Caco-2 (cell line): ENCODE results near the gene TLE3. TPM values are rescaled to one million over a fixed set of nuclear protein-coding genes. Genes with fewer than 3 reads are reported as not detected.

ENCODE experiments used
- BruUV-seq: library from RNA; stranded (reverse); fragments of 400-500 nt; replicated peaks from 2 replicates; lab custom pipeline; 2021; lab: Mats Ljungman, UMichigan
- CTCF ChIA-PET: fragments of 300-600 bp; sonication (Branson Sonifier 250); formaldehyde crosslinking; loops from one replicate; lab custom pipeline; 2022; ENCODE audit warnings: antibody characterized with exemption; lab: Charles Lee
- POLR2A ChIA-PET: fragments of 300-600 bp; sonication (Branson Sonifier 250); formaldehyde crosslinking; loops from one replicate; lab custom pipeline; 2022; ENCODE audit warnings: antibody characterized with exemption; lab: Charles Lee
- DNase-seq, 2 experiments: peaks; one replicate each; pipeline versions ENCODE4 v3.0.0 to v3.0.0-alpha.2; 2020 to 2022
- H3K27me3 ChIP-seq: replicated peaks from 2 replicates; pipeline ENCODE4 v1.6.0; 2011; ENCODE audit warnings: low read length; ENCODE audit not compliant: control insufficient read depth, insufficient read depth
- H3K36me3 ChIP-seq: 2 replicates; pipeline ENCODE4 v1.5.1; 2011; ENCODE audit warnings: low read length; ENCODE audit not compliant: control insufficient read depth, insufficient read depth
- H3K4me1 ChIP-seq: fragments of 250-450 bp; sonication (Bioruptor Pico); 2 replicates; pipeline ENCODE4 v1.5.1; 2020; ENCODE audit warnings: mild to moderate bottlenecking
- H3K4me3 ChIP-seq: 2 replicates; pipeline ENCODE4 v1.5.1; 2011; ENCODE audit warnings: low read depth, mild to moderate bottlenecking, control low read depth, low read length
- H3K9me3 ChIP-seq: fragments of 250-450 bp; sonication (Bioruptor Pico); 2 replicates; pipeline ENCODE4 v1.5.1; 2020; ENCODE audit warnings: mild to moderate bottlenecking, moderate library complexity
- H3K27ac Mint-ChIP-seq: one replicate; pipeline ENCODE4 v1.8.0; 2022; ENCODE audit warnings: mixed read lengths; ENCODE audit not compliant: unreplicated experiment
- H3K27me3 Mint-ChIP-seq: one replicate; pipeline ENCODE4 v1.8.0; 2022; ENCODE audit warnings: mixed read lengths; ENCODE audit not compliant: insufficient read depth, unreplicated experiment
- H3K36me3 Mint-ChIP-seq: one replicate; pipeline ENCODE4 v1.8.0; 2022; ENCODE audit warnings: mild to moderate bottlenecking, mixed read lengths; ENCODE audit not compliant: insufficient read depth, unreplicated experiment
- H3K4me1 Mint-ChIP-seq: one replicate; pipeline ENCODE4 v1.8.0; 2022; ENCODE audit warnings: low read depth, mixed read lengths; ENCODE audit not compliant: unreplicated experiment
- H3K4me3 Mint-ChIP-seq: one replicate; pipeline ENCODE4 v1.8.0; 2022; ENCODE audit warnings: mild to moderate bottlenecking, moderate library complexity, mixed read lengths; ENCODE audit not compliant: unreplicated experiment
- H3K9me3 Mint-ChIP-seq: one replicate; pipeline ENCODE4 v1.8.0; 2022; ENCODE audit warnings: mixed read lengths; ENCODE audit not compliant: unreplicated experiment
- intact Hi-C: fragments of 100-400 bp; cut with micrococcal nuclease; formaldehyde crosslinking; loops from one replicate; pipeline ENCODE4 v1.10.0; 2022; ENCODE audit not compliant: unreplicated experiment
- total RNA-seq: library from RNA; stranded (reverse); gene quantifications from 2 replicates; pipeline ENCODE4 v1.2.3, GENCODE V29; 2022
- TF ChIP-seq, protein P1 (sequence below), 2 experiments: fragments of 200-600 bp in 1 of 2; IDR thresholded peaks; 1 replicate in 1 of 2; 2 replicates in 1 of 2; pipeline versions ENCODE4 v1.5.1 to v1.8.0; 2011 to 2022; ENCODE audit warnings: antibody characterized with exemption in 1 of 2, control low read depth in 1 of 2, inconsistent platforms in 1 of 2, low read depth in 1 of 2, low read length in 1 of 2, mild to moderate bottlenecking in 1 of 2, moderate library complexity in 1 of 2; ENCODE audit not compliant: insufficient read depth in 1 of 2, severe bottlenecking in 1 of 2, unreplicated experiment in 1 of 2

The TLE3 gene
- total RNA-seq, 1 experiment from 2014 or later, result 105 TPM

- Histone ChIP-seq H3K4me1 (peaks cover 45% of the 10 kb centered on the region), H3K27me3 (no peaks in the 10 kb centered on the region), H3K36me3 (no peaks in the 10 kb centered on the region), H3K4me3 (no peak overlapping the region), H3K9me3 (no peaks in the 10 kb centered on the region)
- TF ChIP-seq, protein P1, sequence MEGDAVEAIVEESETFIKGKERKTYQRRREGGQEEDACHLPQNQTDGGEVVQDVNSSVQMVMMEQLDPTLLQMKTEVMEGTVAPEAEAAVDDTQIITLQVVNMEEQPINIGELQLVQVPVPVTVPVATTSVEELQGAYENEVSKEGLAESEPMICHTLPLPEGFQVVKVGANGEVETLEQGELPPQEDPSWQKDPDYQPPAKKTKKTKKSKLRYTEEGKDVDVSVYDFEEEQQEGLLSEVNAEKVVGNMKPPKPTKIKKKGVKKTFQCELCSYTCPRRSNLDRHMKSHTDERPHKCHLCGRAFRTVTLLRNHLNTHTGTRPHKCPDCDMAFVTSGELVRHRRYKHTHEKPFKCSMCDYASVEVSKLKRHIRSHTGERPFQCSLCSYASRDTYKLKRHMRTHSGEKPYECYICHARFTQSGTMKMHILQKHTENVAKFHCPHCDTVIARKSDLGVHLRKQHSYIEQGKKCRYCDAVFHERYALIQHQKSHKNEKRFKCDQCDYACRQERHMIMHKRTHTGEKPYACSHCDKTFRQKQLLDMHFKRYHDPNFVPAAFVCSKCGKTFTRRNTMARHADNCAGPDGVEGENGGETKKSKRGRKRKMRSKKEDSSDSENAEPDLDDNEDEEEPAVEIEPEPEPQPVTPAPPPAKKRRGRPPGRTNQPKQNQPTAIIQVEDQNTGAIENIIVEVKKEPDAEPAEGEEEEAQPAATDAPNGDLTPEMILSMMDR (IDR thresholded peaks at IDR 0.05; ENCODE audit: insufficient read depth in 1 of 2, low read depth in 1 of 2, low read length in 1 of 2, severe bottlenecking in 1 of 2, unreplicated experiment in 1 of 2), result no peak
- intact Hi-C loops, result no loop called here
- BruUV-seq, result no TSS peak
- H3K4me3 Mint-ChIP-seq, result no peak overlapping the region
- H3K27ac Mint-ChIP-seq, result no peak overlapping the region
- H3K4me1 Mint-ChIP-seq, result peaks cover 45% of the 10 kb centered on the region
- H3K9me3 Mint-ChIP-seq, result no peaks in the 10 kb centered on the region
- DNase-seq, result no peak
- H3K36me3 Mint-ChIP-seq, result peaks cover 9% of the 10 kb centered on the region
- H3K27me3 Mint-ChIP-seq, result no peaks in the 10 kb centered on the region
- POLR2A ChIA-PET, result interaction anchor here (2.1 to 2.2 kb wide), 2 partner anchors 42 to 44 kb away, joined by 11 to 32 read pairs; partner anchors contain the start of gene TLE3
- CTCF ChIA-PET, result interaction anchor here (2.3 to 3.1 kb wide), 2 partner anchors 13 to 39 kb away, joined by 7 to 15 read pairs; no protein-coding TSS in a partner anchor
Measured at GRCh38 chr15:70142072-70142321, 44.3 kb upstream of the TLE3 start.

DNA sequence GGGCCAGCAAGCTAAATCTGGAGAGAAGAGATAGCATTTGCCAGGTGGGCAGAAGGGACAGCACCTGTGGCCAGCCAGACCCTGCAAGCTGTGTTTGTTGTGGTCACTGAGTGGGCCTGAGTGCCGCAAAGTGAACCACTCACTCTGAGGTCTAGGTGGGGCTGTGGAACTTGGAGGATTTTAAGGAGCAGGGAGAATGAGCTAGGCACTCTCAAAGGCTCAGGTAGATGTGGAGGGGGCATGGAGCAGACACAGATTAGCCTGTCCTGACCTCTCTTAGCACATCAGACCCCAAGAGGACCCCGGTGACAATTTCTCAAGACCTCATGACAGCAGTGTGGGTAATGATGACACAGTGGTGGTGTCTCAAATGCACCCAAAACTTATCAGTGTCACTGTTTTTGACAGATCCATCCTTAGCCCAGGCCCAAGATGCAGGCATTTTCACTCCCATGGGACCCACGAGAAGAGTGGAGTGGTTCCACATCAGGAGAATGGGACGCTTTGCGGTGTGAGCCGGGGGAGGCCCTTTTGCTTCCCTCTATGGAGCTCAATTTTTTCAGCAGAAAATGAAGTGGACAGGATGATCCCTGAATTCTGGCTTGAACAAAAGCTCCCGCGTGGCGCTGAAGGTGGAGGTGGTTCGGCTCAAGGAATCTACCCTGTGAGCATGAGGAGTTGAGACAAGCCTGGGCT, 43.8 kb upstream of the TLE3 start:
- H3K27ac Mint-ChIP-seq, result peak overlapping the region; percentile 94
- Histone ChIP-seq H3K4me1 (peaks cover 45% of the 10 kb centered on the region), H3K36me3 (no peaks in the 10 kb centered on the region), H3K9me3 (no peaks in the 10 kb centered on the region), H3K27me3 (no peaks in the 10 kb centered on the region), H3K4me3 (no peak overlapping the region)
- peak overlapping the region; percentile 63 for H3K4me3 Mint-ChIP-seq
- TF ChIP-seq, protein P1 (IDR thresholded peaks at IDR 0.05; ENCODE audit: insufficient read depth in 1 of 2, low read depth in 1 of 2, low read length in 1 of 2, severe bottlenecking in 1 of 2, unreplicated experiment in 1 of 2), result no peak
- ChIA-PET POLR2A (interaction anchor here (2.1 to 2.2 kb wide), 2 partner anchors 42 to 44 kb away, joined by 11 to 32 read pairs; partner anchors contain the start of gene TLE3), CTCF (interaction anchor here (0.5 to 3.1 kb wide), 5 partner anchors 13 to 41 kb away, joined by 3 to 15 read pairs (median 7); no protein-coding TSS in a partner anchor)
- H3K4me1 Mint-ChIP-seq, result peaks cover 45% of the 10 kb centered on the region
- no peaks in the 10 kb centered on the region for H3K27me3 Mint-ChIP-seq
- intact Hi-C loops, result no loop called here
- DNase-seq, result no peak
- no peaks in the 10 kb centered on the region for H3K9me3 Mint-ChIP-seq
- no TSS peak for BruUV-seq
- H3K36me3 Mint-ChIP-seq, result peaks cover 9% of the 10 kb centered on the region

- Mint-ChIP-seq H3K27ac (peak overlapping the region; percentile 94), H3K4me3 (peak overlapping the region; percentile 63), H3K4me1 (peaks cover 45% of the 10 kb centered on the region), H3K9me3 (no peaks in the 10 kb centered on the region), H3K36me3 (peaks cover 9% of the 10 kb centered on the region), H3K27me3 (no peaks in the 10 kb centered on the region)
- no TSS peak for BruUV-seq
- ChIA-PET CTCF (interaction anchor here (0.5 to 3.1 kb wide), 8 partner anchors 12 to 378 kb away, joined by 3 to 15 read pairs (median 5); no protein-coding TSS in a partner anchor), POLR2A (interaction anchor here (0.6 to 2.2 kb wide), 9 partner anchors 14 to 674 kb away, joined by 3 to 32 read pairs (median 4); partner anchors contain the start of gene TLE3)
- TF ChIP-seq, protein P1 (IDR thresholded peaks at IDR 0.05; ENCODE audit: insufficient read depth in 1 of 2, low read depth in 1 of 2, low read length in 1 of 2, severe bottlenecking in 1 of 2, unreplicated experiment in 1 of 2), result no peak
- Histone ChIP-seq H3K9me3 (no peaks in the 10 kb centered on the region), H3K27me3 (no peaks in the 10 kb centered on the region), H3K36me3 (no peaks in the 10 kb centered on the region), H3K4me1 (peaks cover 45% of the 10 kb centered on the region), H3K4me3 (no peak overlapping the region)
- DNase-seq, result peak; percentile 91 to 95
- intact Hi-C loops, result loop anchor here (1.0 kb wide), 3 partner anchors 14 to 41 kb away; no protein-coding TSS in a partner anchor
Measured at GRCh38 chr15:70140543-70141375, 43.0 kb upstream of the TLE3 start.
